UCSD-AML1 (cell line): ENCODE data around the gene PREX1.
"Not testable (repeated sequence)": the region's sequence is repeated elsewhere in the genome, so short reads cannot be mapped to it uniquely, and the experiment has no call there.

Experiments
- DNase-seq: peaks from one replicate; lab custom pipeline; 2025; ENCODE audit not compliant: unreplicated experiment; lab: John Stamatoyannopoulos, UW

Gene PREX1

GRCh38 chr20:48776306-48776705 lies 51.5 kb downstream of the PREX1 start:
- no peak for DNase-seq

- DNase-seq = not testable (repeated sequence)
These were observed 52.3 kb downstream of the PREX1 start for GRCh38 chr20:48775545-48775944.

GRCh38 chr20:48774696-48775095 lies 53.1 kb downstream of the PREX1 start:
- DNase-seq = no peak

- peak; percentile 49 for DNase-seq
These were observed 53.9 kb downstream of the PREX1 start for GRCh38 chr20:48773837-48774418.

- DNase-seq = peak; percentile 82
These were observed 55.4 kb downstream of the PREX1 start for GRCh38 chr20:48772183-48772976.

GRCh38 chr20:48771542-48771941 lies 56.3 kb downstream of the PREX1 start:
- no peak for DNase-seq

- DNase-seq = no peak
These were observed 56.9 kb downstream of the PREX1 start for GRCh38 chr20:48770700-48771442.

- DNase-seq = no peak
These were observed 58.5 kb downstream of the PREX1 start for GRCh38 chr20:48769069-48769983.

GRCh38 chr20:48766961-48767960 lies 60.5 kb downstream of the PREX1 start:
- no peak for DNase-seq

- DNase-seq = no peak
These were observed 61.6 kb downstream of the PREX1 start for GRCh38 chr20:48766205-48766604.

- DNase-seq = no peak
These were observed 62.4 kb downstream of the PREX1 start for GRCh38 chr20:48765359-48765758.

GRCh38 chr20:48763216-48763914 lies 64.4 kb downstream of the PREX1 start:
- no peak for DNase-seq

- DNase-seq = no peak
These were observed 65.9 kb downstream of the PREX1 start for GRCh38 chr20:48761874-48762273.

- DNase-seq = peak; percentile 48
These were observed 66.6 kb downstream of the PREX1 start for GRCh38 chr20:48761023-48761785.

- peak; percentile 72 for DNase-seq
These were observed 67.3 kb downstream of the PREX1 start for GRCh38 chr20:48760403-48760983.

- DNase-seq = no peak
These were observed 68.1 kb downstream of the PREX1 start for GRCh38 chr20:48759631-48760245.

GRCh38 chr20:48758206-48758820 lies 69.5 kb downstream of the PREX1 start:
- no peak for DNase-seq
